Measurements from ENCODE around the gene EEIG1.

EEIG1 gene

GRCh38 chr9:127938298-127938690, 42.5 kb downstream of the EEIG1 start:
- no peak for DNase-seq

- DNase-seq = peak; percentile 90
Observed at GRCh38 chr9:127937388-127938297, 43.1 kb downstream of the EEIG1 start, which contains the start of gene DPM2. TSS of gene DPM2 (minus strand) at chr9:127937854. CDS start at chr9:127937820, 34 bp downstream.

- no peak for DNase-seq
Observed at GRCh38 chr9:127937056-127937387, 43.8 kb downstream of the EEIG1 start.

- DNase-seq = no peak
Observed at GRCh38 chr9:127936347-127936852, 44.4 kb downstream of the EEIG1 start.

- no peak for DNase-seq
Observed at GRCh38 chr9:127935765-127936221, 45.0 kb downstream of the EEIG1 start.

- DNase-seq = no peak
Observed at GRCh38 chr9:127934986-127935385, 45.8 kb downstream of the EEIG1 start.

GRCh38 chr9:127934248-127934647, 46.5 kb downstream of the EEIG1 start:
- DNase-seq = no peak

GRCh38 chr9:127931092-127931881, 49.5 kb downstream of the EEIG1 start:
- no peak for DNase-seq

Data from right forelimb (tissue), 1 donor.